SK-N-MC (cell line): ENCODE data around the gene MMP25.

ENCODE experiments used
- EZH2 ChIP-seq: fragments of 200-600 bp; sonication (generic); IDR thresholded peaks from one replicate; pipeline ENCODE4 v1.6.1; 2017; ENCODE audit warnings: antibody characterized with exemption
- FOXP2 ChIP-seq: optimal IDR thresholded peaks from 2 replicates; pipeline ENCODE3; 2011; ENCODE audit warnings: mild to moderate bottlenecking, moderate library complexity; ENCODE audit not compliant: insufficient read depth; ENCODE audit errors: extremely low read length, control extremely low read depth
- POLR2AphosphoS5 ChIP-seq: IDR thresholded peaks from 2 replicates; pipeline ENCODE4 v1.6.1; 2012; ENCODE audit warnings: mild to moderate bottlenecking, low read depth, low read length, borderline replicate concordance

DNA sequence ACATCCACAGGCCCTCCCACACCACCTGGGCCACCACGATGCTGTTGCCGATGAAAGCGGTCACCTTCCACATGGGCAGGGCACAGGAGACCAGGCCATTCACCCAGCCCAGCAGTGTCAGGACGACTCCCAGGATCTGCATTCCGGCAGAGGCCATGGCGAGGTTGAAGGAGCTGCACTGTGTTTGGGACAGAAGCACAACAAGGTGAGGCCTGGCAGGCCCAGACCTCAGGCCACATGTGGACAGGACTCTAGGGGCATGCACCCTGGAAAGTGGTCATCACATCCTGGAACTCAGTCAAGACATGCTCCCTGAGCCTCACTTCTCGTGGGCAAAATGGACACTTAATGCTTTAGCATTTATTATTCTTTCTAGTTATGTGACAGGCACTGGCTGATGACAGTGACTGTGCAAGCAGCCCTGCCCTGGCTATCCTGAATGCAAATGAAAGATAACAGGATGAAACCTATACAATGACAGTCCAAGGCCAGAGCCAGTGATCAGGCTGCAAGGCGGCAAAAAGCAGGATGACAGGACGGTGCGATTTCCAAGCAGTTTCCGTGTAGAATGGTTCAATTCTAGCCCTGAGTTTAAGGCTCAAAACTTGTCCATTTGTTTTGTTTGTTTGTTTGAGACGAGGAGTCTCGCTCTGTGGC, 30.4 kb upstream of the MMP25 start:
- TF ChIP-seq EZH2, result no peak
- no peak for TF ChIP-seq POLR2AphosphoS5
- TF ChIP-seq FOXP2, result no peak
